OCI-LY3 (cell line): ENCODE measurements around the gene CD248.

Source experiments
- CTCF ChIP-seq: fragments of 200-600, 300-600 bp; sonication (generic); IDR thresholded peaks from 2 replicates; pipeline ENCODE4 v1.5.1; 2014; ENCODE audit warnings: antibody characterized with exemption, low read length, low read depth
- EZH2phosphoT487 ChIP-seq: fragments of 200-600 bp; shearing (Covaris generic); IDR thresholded peaks from 2 replicates; pipeline ENCODE4 v1.6.1; 2018; ENCODE audit warnings: antibody characterized with exemption, mixed run types, low read depth

GRCh38 chr11:66281001-66281400 is 35.8 kb downstream of the CD248 start:
- TF ChIP-seq CTCF (no peak), EZH2phosphoT487 (no peak)
